HG03045 (cell line): ENCODE results near the gene EXD3.
"Not testable (repeated sequence)": the region's sequence is repeated elsewhere in the genome, so short reads cannot be mapped to it uniquely, and the experiment has no call there.

Experiments
- ATAC-seq: cut with Tn5 transposase; IDR thresholded peaks from one replicate; pipeline ENCODE4 v1.9.1; 2021; ENCODE audit warnings: mild to moderate bottlenecking, moderate library complexity; ENCODE audit not compliant: unreplicated experiment

The EXD3 gene

DNA sequence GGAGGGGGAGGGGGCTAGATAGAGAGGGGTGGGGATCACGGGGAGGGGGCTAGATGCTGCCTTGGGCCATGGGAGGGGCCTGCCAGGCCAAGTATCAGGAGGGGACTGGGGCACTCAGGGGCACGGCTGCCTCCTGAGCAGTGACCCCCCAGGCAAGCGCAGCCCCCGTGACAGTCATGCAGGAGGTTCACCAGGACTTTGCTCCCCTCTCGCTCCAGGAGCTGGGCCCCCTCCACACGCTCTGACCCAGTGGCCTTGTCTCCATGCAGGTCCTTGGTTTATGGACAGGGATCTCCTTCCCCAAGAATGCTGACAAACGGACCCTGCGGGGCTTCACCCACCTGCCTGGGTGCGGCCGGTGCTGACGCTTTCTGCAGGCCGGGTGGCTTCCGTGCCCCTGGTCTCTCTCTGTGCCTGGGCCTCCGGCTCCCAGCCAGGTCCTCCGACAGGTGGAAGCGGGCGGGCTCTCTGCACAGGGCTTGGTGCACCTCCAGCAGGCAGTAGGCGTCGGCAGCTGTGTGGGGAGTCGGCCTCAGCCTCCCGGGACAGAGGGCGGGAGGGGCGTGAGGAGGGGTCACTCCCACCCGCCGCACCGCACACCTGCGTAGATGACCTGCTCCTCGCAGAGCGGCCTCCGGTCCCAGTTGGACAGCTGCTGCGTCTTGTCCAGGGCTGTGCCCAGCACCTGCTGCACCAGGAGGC lies 74.0 kb downstream of the EXD3 start:
- no peak for ATAC-seq

- ATAC-seq = no peak
These were observed 75.0 kb downstream of the EXD3 start for GRCh38 chr9:137347928-137348327.

- ATAC-seq = no peak
These were observed 80.5 kb downstream of the EXD3 start for GRCh38 chr9:137342482-137342881.

GRCh38 chr9:137341227-137341626 lies 81.7 kb downstream of the EXD3 start:
- no peak for ATAC-seq

DNA sequence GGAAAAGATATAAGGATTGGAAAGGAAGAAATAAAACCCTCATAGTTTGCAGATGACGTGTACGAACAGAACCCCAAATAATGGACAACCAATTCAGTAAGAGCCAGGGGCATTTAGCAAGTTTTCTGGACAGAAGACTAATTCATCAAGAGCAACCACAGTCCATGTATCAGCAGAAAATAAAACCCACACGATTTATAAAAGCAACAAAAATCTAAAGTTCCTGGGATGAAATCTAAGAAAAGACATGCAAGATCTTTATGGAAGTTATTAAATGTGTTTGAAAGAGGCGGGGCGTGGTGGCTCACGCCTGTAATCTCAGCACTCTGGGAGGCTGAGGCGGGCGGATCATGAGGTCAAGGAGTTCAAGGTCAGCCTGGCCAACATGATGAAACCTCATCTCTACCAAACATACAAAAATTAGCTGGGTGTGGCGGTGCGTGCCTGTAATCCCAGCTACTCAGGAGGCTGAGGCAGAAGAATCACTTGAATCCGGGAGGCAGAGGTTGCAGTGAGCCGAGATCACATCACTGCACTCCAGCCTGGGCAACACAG lies 83.0 kb downstream of the EXD3 start:
- ATAC-seq = not testable (repeated sequence)

DNA sequence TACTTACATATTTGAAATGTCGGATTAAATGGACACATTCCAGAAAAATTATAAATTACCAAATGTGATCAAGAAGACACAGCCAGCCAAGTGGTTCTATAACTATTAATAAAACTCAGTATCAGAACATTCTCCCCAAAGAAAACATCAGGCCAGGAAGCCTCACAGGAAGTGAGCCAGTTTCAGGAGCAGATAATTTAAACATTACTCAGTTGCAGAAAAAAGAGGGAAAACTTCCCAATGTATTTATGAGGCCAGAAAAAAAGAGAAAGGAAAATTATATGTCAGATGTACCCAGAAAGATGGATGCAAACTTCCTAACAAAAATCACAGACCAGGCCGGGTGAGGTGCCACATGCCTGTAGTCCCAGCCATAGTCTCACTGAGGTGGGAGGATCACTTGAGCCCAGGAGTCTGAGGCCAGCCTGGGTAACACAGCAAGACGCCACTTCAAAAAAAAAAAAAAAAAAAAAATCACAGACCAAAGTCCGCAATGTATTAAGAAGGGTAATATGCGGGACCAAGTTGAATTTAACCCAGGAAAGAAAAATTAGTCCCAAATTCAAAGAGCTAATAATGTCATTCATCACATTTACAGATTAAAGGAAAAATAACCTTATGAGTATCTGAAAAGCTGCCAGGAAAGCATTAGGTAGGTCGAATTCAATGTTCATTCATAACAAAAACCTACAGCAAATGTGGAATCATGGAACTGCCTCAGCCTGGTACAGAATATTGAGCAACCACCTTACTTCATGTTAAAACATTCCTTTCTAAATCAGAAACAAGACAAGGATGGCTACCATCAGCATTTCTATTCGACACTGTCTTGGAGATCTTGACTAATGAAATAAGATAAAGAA lies 83.7 kb downstream of the EXD3 start:
- no peak for ATAC-seq

DNA sequence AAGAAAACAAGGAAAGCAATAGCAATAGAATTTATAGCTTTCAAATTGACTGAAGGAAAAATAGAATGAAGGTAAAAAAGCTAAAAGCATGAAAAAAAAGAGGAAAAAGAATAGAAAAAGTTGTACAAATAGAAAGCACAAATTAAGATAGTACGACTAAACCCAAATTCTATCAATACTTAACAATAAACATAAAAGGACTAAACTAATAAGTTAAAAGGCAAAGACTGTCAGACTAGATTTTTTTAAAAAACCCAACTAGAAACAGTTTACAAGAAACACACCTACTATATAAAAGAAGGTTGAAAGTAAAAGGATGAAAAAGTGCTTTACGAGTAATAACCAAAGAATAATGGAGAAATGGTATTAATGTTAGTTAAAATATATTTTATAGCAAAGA lies 86.2 kb downstream of the EXD3 start:
- no peak for ATAC-seq

- ATAC-seq = no peak
These were observed 89.8 kb downstream of the EXD3 start for GRCh38 chr9:137333016-137333671.

DNA sequence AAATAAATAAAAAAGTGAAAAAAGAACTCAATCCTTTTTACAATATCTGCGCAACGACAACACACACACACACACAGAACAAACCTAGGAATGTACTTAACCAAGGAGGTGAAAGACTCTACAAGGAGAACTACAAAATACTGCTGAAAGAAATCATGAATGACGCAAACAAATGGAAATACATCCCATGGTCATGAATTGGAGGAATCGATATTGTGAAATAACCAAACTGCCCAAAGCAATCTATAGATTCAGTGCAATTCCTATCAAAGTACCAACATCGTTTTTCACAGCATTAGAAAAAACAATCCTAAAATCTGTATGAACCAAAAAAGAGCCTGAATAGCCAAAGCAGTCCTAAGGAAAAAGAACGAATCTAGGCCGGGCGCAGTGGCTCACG lies 91.0 kb downstream of the EXD3 start:
- ATAC-seq = no peak

- ATAC-seq = no peak
These were observed 92.3 kb downstream of the EXD3 start for GRCh38 chr9:137330689-137331088.

DNA sequence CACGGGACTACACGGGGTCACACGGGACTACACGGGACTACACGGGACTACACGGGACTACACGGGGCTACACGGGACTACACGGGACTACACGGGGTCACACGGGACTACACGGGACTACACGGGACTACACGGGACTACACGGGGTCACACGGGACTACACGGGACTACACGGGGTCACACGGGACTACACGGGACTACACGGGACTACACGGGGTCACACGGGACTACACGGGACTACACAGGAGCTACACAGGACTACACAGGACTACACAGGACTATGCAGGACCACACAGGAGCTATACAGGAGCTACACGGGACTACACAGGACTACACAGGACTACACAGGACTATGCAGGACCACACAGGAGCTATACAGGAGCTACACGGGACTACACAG lies 93.4 kb downstream of the EXD3 start:
- not testable (repeated sequence) for ATAC-seq

- ATAC-seq = not testable (repeated sequence)
These were observed 95.1 kb downstream of the EXD3 start for GRCh38 chr9:137327641-137328550.

- ATAC-seq = no peak
These were observed 96.4 kb downstream of the EXD3 start for GRCh38 chr9:137326445-137327065.

- no peak for ATAC-seq
These were observed 97.2 kb downstream of the EXD3 start for GRCh38 chr9:137325799-137326198.

DNA sequence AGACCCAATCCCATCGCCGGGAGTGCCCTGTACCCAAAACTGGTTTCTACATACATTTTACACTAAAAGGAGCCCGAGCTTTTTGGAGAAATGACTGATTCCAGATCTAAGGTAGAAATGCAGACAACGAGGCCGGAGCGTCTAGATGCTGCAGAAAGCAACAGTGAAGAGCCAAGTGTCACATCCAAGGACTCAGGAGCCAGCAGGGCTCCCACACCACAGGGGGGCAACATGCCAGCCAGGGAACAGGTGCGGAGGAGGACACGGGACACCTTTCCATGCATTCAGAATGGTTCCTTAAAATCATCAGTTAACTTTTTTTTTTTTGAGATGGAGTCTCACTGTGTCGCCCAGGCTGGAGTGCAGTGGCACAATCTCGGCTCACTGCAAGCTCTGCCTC lies 97.8 kb downstream of the EXD3 start:
- no peak for ATAC-seq

DNA sequence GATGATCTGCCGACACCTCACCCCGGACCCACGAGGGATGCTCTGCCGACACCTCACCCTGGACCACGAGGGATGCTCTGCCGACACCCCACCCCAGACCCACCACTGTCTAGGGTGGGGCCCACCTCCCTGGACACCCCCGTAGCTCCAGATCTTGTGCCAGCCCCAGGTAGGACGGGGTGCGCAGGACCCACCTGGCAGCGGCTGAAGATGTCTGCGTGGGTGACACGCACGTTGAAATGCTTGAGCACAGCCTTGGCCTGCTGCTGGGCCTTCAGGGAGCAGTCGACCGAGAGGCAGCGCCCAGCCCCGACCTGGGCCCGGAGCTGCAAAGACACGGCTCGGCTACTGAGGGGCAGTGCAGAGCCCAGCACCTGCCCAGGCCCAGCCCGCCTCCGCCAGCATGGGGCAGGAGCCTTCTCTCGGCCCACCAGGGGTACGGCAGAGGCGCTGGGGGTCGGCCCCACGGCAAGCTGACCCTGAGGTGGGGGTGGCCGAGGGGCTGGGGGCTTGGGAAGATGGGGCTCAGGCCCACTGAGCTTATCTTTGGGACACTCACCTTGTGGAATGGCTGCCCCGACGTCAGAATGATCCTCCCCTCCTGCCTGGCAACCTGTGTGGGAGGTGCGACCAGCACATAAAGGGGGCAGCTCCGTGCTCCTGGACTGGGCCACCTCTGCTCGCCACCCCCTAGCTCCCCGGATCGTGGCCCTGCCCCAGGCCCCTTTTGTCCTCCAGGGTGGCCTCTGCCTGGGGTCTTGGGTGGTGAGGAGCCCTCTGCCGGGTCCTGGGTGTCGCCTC lies 99.2 kb downstream of the EXD3 start:
- no peak for ATAC-seq

- no peak for ATAC-seq
These were observed 101.1 kb downstream of the EXD3 start for GRCh38 chr9:137321726-137322361.

GRCh38 chr9:137320555-137321384 lies 102.2 kb downstream of the EXD3 start:
- no peak for ATAC-seq
